PC-9 (cell line): Measurements from ENCODE around the gene BRD4. TPM values are rescaled to one million over a fixed set of nuclear protein-coding genes. Genes with fewer than 3 reads are reported as not detected.

Experiments used
- BruUV-seq: library from RNA; stranded (reverse); fragments of 400-500 nt; replicated peaks from 2 replicates; lab custom pipeline; 2021; lab: Mats Ljungman, UMichigan
- CTCF ChIA-PET: fragments of 300-600 bp; sonication (Branson Sonifier 250); formaldehyde crosslinking; loops from one replicate; lab custom pipeline; 2022; ENCODE audit warnings: antibody characterized with exemption; lab: Charles Lee
- POLR2A ChIA-PET: fragments of 300-600 bp; sonication (Branson Sonifier 250); formaldehyde crosslinking; loops from one replicate; lab custom pipeline; 2022; ENCODE audit warnings: antibody characterized with exemption; ENCODE audit not compliant: unreplicated experiment; lab: Charles Lee
- DNase-seq, 2 experiments: peaks; one replicate each; pipeline versions ENCODE4 v3.0.0 to v3.0.0-alpha.2; 2015 to 2022; ENCODE audit warnings: mixed read lengths in 1 of 2
- H2AFZ ChIP-seq: fragments of 200-600 bp; sonication (generic); 2 replicates; pipeline ENCODE4 v1.8.1; 2017; ENCODE audit warnings: antibody characterized with exemption
- H3F3A ChIP-seq: fragments of 200-600 bp; sonication (generic); 2 replicates; pipeline ENCODE4 v1.8.1; 2017; ENCODE audit warnings: antibody characterized with exemption, mild to moderate bottlenecking, low read depth; ENCODE audit not compliant: insufficient read depth
- H3K27ac ChIP-seq: fragments of 200-600 bp; sonication (generic); 2 replicates; pipeline ENCODE4 v1.6.1; 2016; ENCODE audit warnings: mixed run types
- H3K27me3 ChIP-seq: fragments of 200-600 bp; sonication (generic); 2 replicates; pipeline ENCODE4 v1.6.1; 2016; ENCODE audit warnings: low read depth, mixed run types; ENCODE audit not compliant: insufficient read depth
- H3K36me3 ChIP-seq: fragments of 200-600 bp; sonication (generic); 2 replicates; pipeline ENCODE4 v1.6.1; 2016; ENCODE audit warnings: low read depth, mixed run types
- H3K4me1 ChIP-seq: fragments of 200-600 bp; sonication (generic); replicated peaks from 2 replicates; pipeline ENCODE4 v1.6.1; 2016; ENCODE audit warnings: mixed run types; ENCODE audit not compliant: insufficient read depth
- H3K4me2 ChIP-seq: fragments of 200-600 bp; sonication (generic); 2 replicates; pipeline ENCODE4 v1.6.1; 2017; ENCODE audit warnings: mixed run types
- H3K4me3 ChIP-seq: fragments of 200-600 bp; sonication (generic); 2 replicates; pipeline ENCODE4 v1.6.1; 2016; ENCODE audit warnings: mixed run types
- H3K79me2 ChIP-seq: fragments of 200-600 bp; sonication (generic); 2 replicates; pipeline ENCODE4 v1.6.1; 2017; ENCODE audit warnings: low read depth, mixed run types
- H3K9me2 ChIP-seq: fragments of 200-600 bp; sonication (generic); 2 replicates; pipeline ENCODE4 v1.8.1; 2017; ENCODE audit warnings: mild to moderate bottlenecking; ENCODE audit not compliant: insufficient read depth
- H3K9me3 ChIP-seq: fragments of 200-600 bp; sonication (generic); 2 replicates; pipeline ENCODE4 v1.8.1; 2016; ENCODE audit warnings: low read depth; ENCODE audit not compliant: insufficient read depth
- H4K20me1 ChIP-seq: fragments of 200-600 bp; sonication (generic); 2 replicates; pipeline ENCODE4 v1.8.1; 2017; ENCODE audit not compliant: insufficient read depth
- CTCF ChIP-seq: fragments of 200-600 bp; sonication (generic); conservative IDR thresholded peaks from 2 replicates; pipeline ENCODE4 v1.6.1; 2017; ENCODE audit warnings: mixed run types, antibody characterized with exemption, mild to moderate bottlenecking, moderate library complexity
- EZH2 ChIP-seq: fragments of 200-600 bp; sonication (generic); IDR thresholded peaks from 2 replicates; pipeline ENCODE4 v1.8.0; 2017; ENCODE audit warnings: antibody characterized with exemption, low read depth
- intact Hi-C: fragments of 100-400 bp; cut with micrococcal nuclease; formaldehyde crosslinking; loops from one replicate; pipeline ENCODE4 v1.10.0; 2022; ENCODE audit not compliant: unreplicated experiment
- total RNA-seq: library from RNA; stranded (reverse); gene quantifications from 2 replicates; pipeline ENCODE4 v1.2.3, GENCODE V29; 2021

Gene BRD4
- total RNA-seq, 1 experiment from 2014 or later: 138 TPM

- ChIA-PET CTCF (interaction anchor here (0.6 to 1.6 kb wide), 10 partner anchors 21 to 302 kb away, joined by 3 to 10 read pairs (median 5); partner anchors contain the start of gene EPHX3), POLR2A (interaction anchor here (0.6 to 1.3 kb wide), 5 partner anchors 33 to 104 kb away, joined by 5 to 27 read pairs (median 9); partner anchors contain the start of gene EPHX3)
- Histone ChIP-seq H4K20me1 (peaks cover 63% of the 10 kb centered on the region), H2AFZ (no peak overlapping the region), H3K9me2 (no peaks in the 10 kb centered on the region), H3K27me3 (no peaks in the 10 kb centered on the region), H3K4me2 (peak overlapping the region; percentile 94), H3F3A (peaks cover 45% of the 10 kb centered on the region), H3K27ac (peak overlapping the region; percentile 82), H3K4me1 (peaks cover 43% of the 10 kb centered on the region), H3K79me2 (peaks cover 83% of the 10 kb centered on the region), H3K4me3 (peak overlapping the region; percentile 57), H3K36me3 (peaks cover 54% of the 10 kb centered on the region), H3K9me3 (no peaks in the 10 kb centered on the region)
- DNase-seq: peak; percentile 92 to 98
- intact Hi-C loops: loop anchor here (1.0 to 5.0 kb wide), 2 partner anchors 39 to 57 kb away; no protein-coding TSS in a partner anchor
- TF ChIP-seq CTCF (peak; percentile 35; the same call in 1 of the 2 replicates), EZH2 (no peak)
- BruUV-seq: no TSS peak
Observed at GRCh38 chr19:15195371-15196334, 136.7 kb downstream of the BRD4 start.

GRCh38 chr19:15194938-15195337 is 137.4 kb downstream of the BRD4 start:
- intact Hi-C loops: loop anchor here (5.0 kb wide), 1 partner anchor 57 kb away; no protein-coding TSS in a partner anchor
- H3K9me2 ChIP-seq: no peaks in the 10 kb centered on the region
- H3K4me1 ChIP-seq: peaks cover 43% of the 10 kb centered on the region
- ChIA-PET POLR2A (interaction anchor here (0.6 to 1.0 kb wide), 3 partner anchors 33 to 103 kb away, joined by 5 to 27 read pairs (median 11); partner anchors contain the start of gene EPHX3), CTCF (interaction anchor here (0.6 to 1.6 kb wide), 8 partner anchors 21 to 301 kb away, joined by 3 to 10 read pairs (median 6); partner anchors contain the start of gene EPHX3)
- peaks cover 70% of the 10 kb centered on the region for H4K20me1 ChIP-seq
- peak overlapping the region; percentile 82 for H3K27ac ChIP-seq
- H3K27me3 ChIP-seq: no peaks in the 10 kb centered on the region
- H3K4me2 ChIP-seq: peak overlapping the region; percentile 94
- H2AFZ ChIP-seq: no peak overlapping the region
- H3K9me3 ChIP-seq: no peaks in the 10 kb centered on the region
- H3F3A ChIP-seq: peaks cover 43% of the 10 kb centered on the region
- no peak for DNase-seq
- BruUV-seq: no TSS peak
- H3K36me3 ChIP-seq: peaks cover 61% of the 10 kb centered on the region
- TF ChIP-seq CTCF: no peak
- TF ChIP-seq EZH2: no peak
- peak overlapping the region; percentile 57 for H3K4me3 ChIP-seq
- peaks cover 82% of the 10 kb centered on the region for H3K79me2 ChIP-seq

GRCh38 chr19:15191982-15192381 is 140.4 kb downstream of the BRD4 start:
- Histone ChIP-seq H3K9me3 (no peaks in the 10 kb centered on the region), H3K27me3 (no peaks in the 10 kb centered on the region), H3K36me3 (peaks cover 69% of the 10 kb centered on the region), H3K9me2 (no peaks in the 10 kb centered on the region), H3F3A (peaks cover 40% of the 10 kb centered on the region), H3K4me2 (no peak overlapping the region), H3K4me1 (peaks cover 18% of the 10 kb centered on the region), H3K79me2 (peaks cover 56% of the 10 kb centered on the region), H2AFZ (no peak overlapping the region), H4K20me1 (peaks cover 54% of the 10 kb centered on the region), H3K27ac (no peak overlapping the region), H3K4me3 (no peak overlapping the region)
- no TSS peak for BruUV-seq
- POLR2A ChIA-PET: no interaction called here
- DNase-seq: no peak
- CTCF ChIA-PET: no interaction called here
- no peak for TF ChIP-seq CTCF
- TF ChIP-seq EZH2: no peak
- intact Hi-C loops: no loop called here
